DOHH2 (cell line): ENCODE measurements around the gene TCHHL1.

ENCODE experiments used
- CTCF ChIP-seq: fragments of 200-600 bp; sonication (generic); IDR thresholded peaks from one replicate; pipeline ENCODE4 v1.5.1; 2014; ENCODE audit warnings: antibody characterized with exemption, mild to moderate bottlenecking, low read depth, low read length; ENCODE audit not compliant: poor library complexity, severe bottlenecking
- EZH2phosphoT487 ChIP-seq: fragments of 200-600 bp; sonication (generic); IDR thresholded peaks from 2 replicates; pipeline ENCODE4 v1.6.1; 2017; ENCODE audit warnings: borderline replicate concordance, mild to moderate bottlenecking, antibody characterized with exemption, low read length, moderate library complexity, mixed read lengths

GRCh38 chr1:152109998-152110294 is 21.1 kb upstream of the TCHHL1 start:
- TF ChIP-seq CTCF (no peak), EZH2phosphoT487 (no peak)
